Cortex of kidney (tissue), 1 donor: ENCODE results near the gene IGHMBP2.
"Not testable (repeated sequence)": the region's sequence is repeated elsewhere in the genome, so short reads cannot be mapped to it uniquely, and the experiment has no call there.

ENCODE experiments used
- DNase-seq: peaks from one replicate; lab custom pipeline; 2025; lab: John Stamatoyannopoulos, UW

The IGHMBP2 gene

DNA sequence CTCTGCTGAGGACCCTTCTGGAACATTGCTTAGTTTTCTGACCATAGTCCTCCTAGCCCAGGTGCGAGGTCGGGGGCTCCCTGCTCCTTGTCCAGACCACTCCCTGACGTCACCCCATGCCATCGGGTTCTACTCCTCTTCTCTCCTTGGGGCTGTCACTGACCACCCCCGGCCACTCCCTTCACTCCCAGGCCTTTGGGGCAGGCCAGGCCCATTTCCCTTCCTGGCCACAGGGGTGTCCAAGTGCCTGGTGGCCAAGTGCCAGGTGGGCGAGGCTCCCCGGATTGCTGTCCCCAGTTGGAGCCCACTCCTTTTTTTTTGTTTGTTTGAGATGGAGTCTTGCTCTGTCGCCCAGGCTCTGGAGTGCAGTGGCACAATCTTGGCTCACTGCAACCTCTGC lies 57.6 kb downstream of the IGHMBP2 start:
- no peak for DNase-seq

GRCh38 chr11:68962527-68963250 lies 59.0 kb downstream of the IGHMBP2 start:
- DNase-seq: no peak

DNA sequence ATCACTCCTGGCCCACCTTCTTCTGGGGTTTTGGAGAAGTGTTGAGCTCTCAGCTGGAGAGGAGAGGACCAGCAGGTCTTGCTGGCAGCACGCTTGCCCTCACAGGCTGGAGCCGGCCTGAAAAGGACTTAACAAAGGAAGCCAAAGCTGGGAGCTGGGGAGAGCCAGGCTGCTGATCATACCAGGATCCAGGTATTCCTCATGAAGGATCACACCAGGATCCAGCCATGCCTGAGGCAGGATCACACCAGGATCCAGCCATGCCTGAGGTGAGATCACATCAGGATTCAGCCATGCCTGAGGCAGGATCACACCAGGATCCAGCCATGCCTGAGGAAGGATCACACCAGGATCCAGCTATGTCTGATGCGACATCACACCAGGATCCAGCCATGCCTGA lies 60.1 kb downstream of the IGHMBP2 start:
- no peak for DNase-seq

GRCh38 chr11:68965901-68966853 lies 62.5 kb downstream of the IGHMBP2 start:
- DNase-seq: no peak

- DNase-seq: no peak
Observed at GRCh38 chr11:68966894-68967780, 63.4 kb downstream of the IGHMBP2 start.

GRCh38 chr11:68968306-68969250 lies 64.9 kb downstream of the IGHMBP2 start:
- no peak for DNase-seq

- DNase-seq: no peak
Observed at GRCh38 chr11:68969386-68969785, 65.7 kb downstream of the IGHMBP2 start.

- DNase-seq: no peak
Observed at GRCh38 chr11:68970921-68971636, 67.4 kb downstream of the IGHMBP2 start.

GRCh38 chr11:68973219-68973618 lies 69.5 kb downstream of the IGHMBP2 start:
- no peak for DNase-seq

- not testable (repeated sequence) for DNase-seq
Observed at GRCh38 chr11:68973706-68974105, 70.0 kb downstream of the IGHMBP2 start.

GRCh38 chr11:68974421-68975194 lies 70.9 kb downstream of the IGHMBP2 start:
- no peak for DNase-seq

DNA sequence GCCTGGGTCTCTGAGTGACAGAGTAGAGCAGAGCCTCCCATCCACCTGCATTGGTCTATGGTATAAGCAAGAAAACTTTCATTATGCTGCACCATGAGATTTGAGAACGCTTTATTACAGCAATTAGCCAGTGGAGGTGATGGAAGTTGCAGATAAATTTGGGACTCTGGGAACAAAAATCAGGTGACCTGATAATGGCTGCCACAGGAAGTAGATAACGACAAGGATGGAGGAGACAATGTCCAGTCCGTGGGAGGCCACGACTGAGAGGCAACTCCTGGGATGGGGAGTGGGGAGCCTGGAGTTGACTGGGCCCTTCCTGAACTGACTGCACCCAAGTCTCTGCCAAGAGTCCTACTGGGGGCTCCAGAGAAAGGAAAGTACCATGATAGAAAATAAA lies 72.4 kb downstream of the IGHMBP2 start:
- DNase-seq: no peak

- no peak for DNase-seq
Observed at GRCh38 chr11:68976563-68976962, 72.9 kb downstream of the IGHMBP2 start.

DNA sequence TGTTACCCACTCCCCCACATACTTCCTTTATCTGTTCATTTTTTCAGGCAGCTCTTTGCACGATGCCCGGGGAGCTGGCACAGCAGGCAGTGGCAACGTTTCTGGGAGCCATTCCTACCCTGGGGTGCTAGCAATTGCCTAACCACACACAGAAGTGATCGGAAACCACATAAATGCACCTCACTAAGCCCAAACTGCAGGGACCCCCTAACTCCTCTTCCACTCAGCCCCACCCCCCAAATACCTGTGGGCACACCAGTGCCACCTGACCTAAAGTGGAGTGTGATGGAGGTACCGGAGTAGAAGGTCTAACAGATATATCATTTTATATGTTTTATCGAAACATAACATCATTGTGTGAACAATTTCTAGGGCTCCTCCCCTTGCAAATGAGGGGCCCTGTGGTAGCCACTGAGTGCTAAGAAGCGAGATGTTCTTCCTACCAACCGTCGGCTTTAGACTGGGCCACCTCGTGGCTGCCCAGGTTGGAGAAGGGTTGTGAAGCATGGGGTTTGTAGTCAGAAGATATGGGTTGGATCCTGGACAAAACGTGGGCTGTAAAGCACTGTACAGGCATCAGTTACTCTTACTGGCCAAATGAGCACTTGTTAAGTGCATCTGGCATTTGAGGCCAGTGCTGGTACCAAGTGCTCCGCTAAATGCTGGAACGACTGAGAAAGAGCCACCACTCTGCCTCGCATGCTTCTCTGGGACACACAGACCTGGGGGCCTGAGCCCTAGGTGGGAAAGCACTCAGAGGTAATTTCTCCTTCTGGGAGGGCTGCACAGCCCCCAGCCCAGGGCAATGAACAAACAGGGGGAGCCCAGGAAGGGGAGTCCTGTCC lies 74.3 kb downstream of the IGHMBP2 start:
- no peak for DNase-seq

DNA sequence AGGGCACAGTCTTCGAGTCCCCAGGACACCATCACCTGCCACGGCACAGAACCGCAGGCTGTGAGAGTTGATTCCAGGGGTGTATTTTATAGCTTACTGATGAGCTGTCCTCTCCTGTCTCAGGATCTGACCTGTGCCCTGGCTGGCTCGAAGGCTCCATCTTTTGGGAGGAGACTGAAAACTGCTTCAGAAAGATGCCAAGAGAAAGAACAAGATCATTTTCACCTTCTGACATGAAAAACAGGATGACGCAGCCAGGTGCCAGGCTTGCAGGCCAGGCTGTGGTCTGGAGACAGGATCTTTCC lies 74.9 kb downstream of the IGHMBP2 start:
- DNase-seq: no peak

GRCh38 chr11:68978931-68979594 lies 75.4 kb downstream of the IGHMBP2 start:
- no peak for DNase-seq

GRCh38 chr11:68979931-68980775 lies 76.5 kb downstream of the IGHMBP2 start:
- DNase-seq: no peak

DNA sequence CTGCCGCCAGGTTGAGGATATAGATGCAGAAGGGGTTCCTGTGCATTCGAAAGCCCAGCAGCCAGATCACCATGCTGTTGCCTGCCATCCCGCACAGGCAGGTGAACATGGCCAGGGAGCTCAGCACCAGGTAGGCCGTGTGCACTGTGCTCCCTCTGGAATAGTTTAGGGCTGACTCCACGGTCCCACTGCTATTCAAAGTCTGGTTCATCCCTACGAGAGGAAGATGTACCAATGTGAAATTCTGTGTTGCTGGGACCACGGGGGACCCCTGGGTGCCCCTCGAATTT lies 77.0 kb downstream of the IGHMBP2 start, which contains the start of gene MRGPRD:
Gene MRGPRD, minus strand, starts transcription at position 211 of the 290 bp plus-strand sequence. Its CDS starts 0 bp downstream, at position 211.
- DNase-seq: no peak
